ENCODE measurements around the gene OR4K1. TPM values are rescaled to one million over a fixed set of nuclear protein-coding genes. Genes with fewer than 3 reads are reported as not detected.

The OR4K1 gene, protein sequence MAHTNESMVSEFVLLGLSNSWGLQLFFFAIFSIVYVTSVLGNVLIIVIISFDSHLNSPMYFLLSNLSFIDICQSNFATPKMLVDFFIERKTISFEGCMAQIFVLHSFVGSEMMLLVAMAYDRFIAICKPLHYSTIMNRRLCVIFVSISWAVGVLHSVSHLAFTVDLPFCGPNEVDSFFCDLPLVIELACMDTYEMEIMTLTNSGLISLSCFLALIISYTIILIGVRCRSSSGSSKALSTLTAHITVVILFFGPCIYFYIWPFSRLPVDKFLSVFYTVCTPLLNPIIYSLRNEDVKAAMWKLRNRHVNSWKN
- not detected in 2 replicates for total RNA-seq

- H3K4me3 ChIP-seq (ENCODE audit: low read depth, low read length): no peak within 1 kb of the TSS
- TF ChIP-seq CTCF (conservative IDR thresholded peaks at IDR 0.05; ENCODE audit: low read depth, low read length): no peak
- DNase-seq (ENCODE audit: low read depth): no peak
Measured at GRCh38 chr14:19930617-19931016, at the start of gene OR4K1. TSS of gene OR4K1 (plus strand) at chr14:19930917. CDS start at chr14:19935667, 4,750 bp downstream.

DNA sequence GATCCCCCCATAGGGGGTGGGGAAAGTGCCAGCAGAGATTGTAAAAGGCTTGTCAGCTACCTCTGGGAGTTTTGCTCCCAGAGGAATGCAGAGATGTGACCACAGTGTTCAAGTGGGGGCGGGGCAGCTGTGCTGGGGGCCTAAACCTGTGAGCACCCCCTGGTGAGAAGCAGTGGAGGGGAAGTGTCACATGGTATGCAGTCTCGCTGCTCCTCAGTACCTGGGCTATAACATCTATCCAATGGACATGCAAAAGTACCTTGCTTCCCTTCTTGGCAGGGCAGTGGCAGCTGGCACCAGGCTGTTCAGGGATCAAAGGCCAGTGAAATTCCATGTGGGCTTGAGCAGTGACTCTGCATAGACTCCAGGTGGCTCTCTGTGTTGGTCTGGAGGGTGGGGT, 35.4 kb upstream of the OR4K1 start:
- no peak for TF ChIP-seq CTCF (conservative IDR thresholded peaks at IDR 0.05; ENCODE audit: low read depth, low read length)
- DNase-seq (ENCODE audit: low read depth): no peak
- H3K4me3 ChIP-seq (ENCODE audit: low read depth, low read length): no peak overlapping the region

GRCh38 chr14:19900999-19901398, 29.7 kb upstream of the OR4K1 start:
- no peak for TF ChIP-seq CTCF (conservative IDR thresholded peaks at IDR 0.05; ENCODE audit: low read depth, low read length)
- no peak overlapping the region for H3K4me3 ChIP-seq (ENCODE audit: low read depth, low read length)

GRCh38 chr14:19902409-19902808, 28.3 kb upstream of the OR4K1 start:
- no peak for DNase-seq (ENCODE audit: low read depth)
- no peak for TF ChIP-seq CTCF (conservative IDR thresholded peaks at IDR 0.05; ENCODE audit: low read depth, low read length)

More at GRCh38 chr14:19900999-19901398, 29.7 kb upstream of the OR4K1 start:
- no peak for DNase-seq (ENCODE audit: low read depth)

DNA sequence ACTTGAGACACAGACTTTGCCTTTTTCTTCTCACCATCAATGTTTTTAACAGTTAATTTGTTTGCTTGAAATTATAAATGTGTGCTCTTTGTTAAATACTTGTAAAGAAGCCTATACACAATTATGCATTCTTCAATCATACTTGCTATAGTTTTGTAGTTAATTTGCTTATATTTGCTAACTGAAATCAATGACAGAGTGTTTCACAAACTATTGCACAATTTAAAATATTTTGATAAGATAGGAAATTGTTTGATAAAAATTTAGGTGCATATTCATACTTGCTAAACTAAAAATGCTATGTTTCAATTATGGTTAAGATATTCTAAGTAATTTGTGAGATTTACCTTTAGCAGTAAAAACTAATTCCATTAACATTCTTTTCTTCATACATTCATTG, 24.1 kb upstream of the OR4K1 start:
- no peak overlapping the region for H3K4me3 ChIP-seq (ENCODE audit: low read depth, low read length)
- TF ChIP-seq CTCF (conservative IDR thresholded peaks at IDR 0.05; ENCODE audit: low read depth, low read length): no peak
- no peak for DNase-seq (ENCODE audit: low read depth)

More at GRCh38 chr14:19902409-19902808, 28.3 kb upstream of the OR4K1 start:
- H3K4me3 ChIP-seq (ENCODE audit: low read depth, low read length): no peak overlapping the region

GRCh38 chr14:19911114-19911513, 19.6 kb upstream of the OR4K1 start:
- no peak overlapping the region for H3K4me3 ChIP-seq (ENCODE audit: low read depth, low read length)
- no peak for TF ChIP-seq CTCF (conservative IDR thresholded peaks at IDR 0.05; ENCODE audit: low read depth, low read length)
- DNase-seq (ENCODE audit: low read depth): no peak

DNA sequence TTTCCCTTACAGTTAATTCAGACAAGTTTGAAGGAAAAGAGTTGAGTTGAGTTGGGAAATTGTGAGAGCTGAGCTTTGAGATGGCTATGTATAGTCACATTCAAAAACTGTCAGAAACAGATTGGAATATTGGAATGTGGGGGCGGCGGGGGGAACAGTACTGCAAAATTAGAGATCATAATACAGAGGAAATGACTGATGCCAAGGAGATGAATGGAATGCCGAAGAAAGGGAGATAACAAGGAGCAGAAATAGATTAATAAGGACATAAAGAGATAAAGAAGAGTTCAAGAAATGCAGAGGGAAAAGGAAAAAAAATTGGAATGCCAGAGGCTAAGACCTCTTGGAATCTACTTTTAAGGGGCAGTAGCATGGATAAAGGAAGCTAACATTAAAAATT, 13.5 kb upstream of the OR4K1 start:
- H3K4me3 ChIP-seq (ENCODE audit: low read depth, low read length): no peak overlapping the region
- no peak for DNase-seq (ENCODE audit: low read depth)
- no peak for TF ChIP-seq CTCF (conservative IDR thresholded peaks at IDR 0.05; ENCODE audit: low read depth, low read length)
